GM23338 (cell line): ENCODE results near the gene CST11. TPM values are rescaled to one million over a fixed set of nuclear protein-coding genes. Genes with fewer than 3 reads are reported as not detected.

Source experiments
- ATAC-seq: fragments of 200-7000 bp; cut with Tn5 transposase; 3 replicates; pipeline ENCODE4 v1.9.1; 2020
- DNase-seq: peaks from one replicate; pipeline ENCODE4 v3.0.0-alpha.2; 2015; ENCODE audit warnings: low spot score
- H2AFZ ChIP-seq: fragments of 200-600 bp; sonication (generic); 2 replicates; pipeline ENCODE4 v1.8.0; 2016; ENCODE audit warnings: antibody characterized with exemption, mild to moderate bottlenecking, moderate library complexity
- H3F3A ChIP-seq: fragments of 200-600 bp; sonication (generic); replicated peaks from 2 replicates; pipeline ENCODE4 v1.8.0; 2017; ENCODE audit warnings: antibody characterized with exemption, mixed run types, low read depth
- H3K27ac ChIP-seq: fragments of 200-600 bp; sonication (generic); 2 replicates; pipeline ENCODE4 v1.6.1; 2016; ENCODE audit warnings: low read depth
- H3K27me3 ChIP-seq: fragments of 200-600 bp; sonication (generic); 2 replicates; pipeline ENCODE4 v1.8.0; 2016; ENCODE audit warnings: mild to moderate bottlenecking, mixed run types, moderate library complexity; ENCODE audit not compliant: insufficient read depth
- H3K36me3 ChIP-seq: fragments of 200-600 bp; sonication (generic); 2 replicates; pipeline ENCODE4 v1.8.0; 2016; ENCODE audit warnings: mild to moderate bottlenecking; ENCODE audit not compliant: insufficient read depth
- H3K4me1 ChIP-seq: fragments of 200-600 bp; sonication (generic); 2 replicates; pipeline ENCODE4 v1.8.0; 2016; ENCODE audit warnings: mild to moderate bottlenecking, moderate library complexity; ENCODE audit not compliant: insufficient read depth
- H3K4me2 ChIP-seq: fragments of 200-600 bp; sonication (generic); 2 replicates; pipeline ENCODE4 v1.7.1; 2017; ENCODE audit warnings: mixed run types
- H3K4me3 ChIP-seq: fragments of 200-600 bp; sonication (generic); 2 replicates; pipeline ENCODE4 v1.6.1; 2016; ENCODE audit warnings: mixed run types
- H3K79me2 ChIP-seq: fragments of 200-600 bp; sonication (generic); replicated peaks from 2 replicates; pipeline ENCODE4 v1.8.0; 2017; ENCODE audit warnings: mild to moderate bottlenecking; ENCODE audit not compliant: insufficient read depth
- H3K9me2 ChIP-seq: fragments of 200-600 bp; sonication (generic); 2 replicates; pipeline ENCODE4 v1.8.0; 2017; ENCODE audit not compliant: insufficient read depth
- H4K20me1 ChIP-seq: fragments of 200-600 bp; sonication (generic); replicated peaks from 2 replicates; pipeline ENCODE4 v1.8.0; 2017; ENCODE audit warnings: mild to moderate bottlenecking; ENCODE audit not compliant: insufficient read depth
- H3K27ac Mint-ChIP-seq: 2 replicates; pipeline ENCODE4 v1.8.0; 2020; ENCODE audit warnings: inconsistent platforms, mild to moderate bottlenecking, moderate library complexity, mixed read lengths
- H3K27me3 Mint-ChIP-seq: 3 replicates; pipeline ENCODE4 v1.8.0; 2022; ENCODE audit warnings: low read depth, mild to moderate bottlenecking, moderate library complexity, mixed read lengths, inconsistent platforms; ENCODE audit not compliant: insufficient read depth, poor library complexity
- H3K36me3 Mint-ChIP-seq: 3 replicates; pipeline ENCODE4 v1.8.0; 2021; ENCODE audit warnings: low read depth, mild to moderate bottlenecking, inconsistent platforms, moderate library complexity, mixed read lengths
- H3K4me1 Mint-ChIP-seq: 3 replicates; pipeline ENCODE4 v1.8.0; 2020; ENCODE audit warnings: mild to moderate bottlenecking, inconsistent platforms, mixed read lengths
- H3K4me3 Mint-ChIP-seq: 3 replicates; pipeline ENCODE4 v1.8.0; 2021; ENCODE audit warnings: moderate library complexity, mild to moderate bottlenecking, inconsistent platforms, mixed read lengths
- H3K9me3 Mint-ChIP-seq: 3 replicates; pipeline ENCODE4 v1.8.0; 2020; ENCODE audit warnings: moderate library complexity, mild to moderate bottlenecking, inconsistent platforms, mixed read lengths
- CREB1 ChIP-seq: fragments of 250-450 bp; sonication (Bioruptor Pico); IDR thresholded peaks from 2 replicates; pipeline ENCODE4 v1.5.0; 2020; ENCODE audit warnings: low read depth, mild to moderate bottlenecking, moderate library complexity
- CTCF ChIP-seq, 2 experiments: fragments of 200-600 bp in 1 of 2; sonication (generic) in 1 of 2; conservative IDR thresholded peaks; 2 replicates each; pipeline versions ENCODE4 v1.5.1 to v1.6.1; 2016 to 2017; ENCODE audit warnings: antibody characterized with exemption in 2 of 2, low read depth in 2 of 2, mild to moderate bottlenecking in 2 of 2, moderate library complexity in 1 of 2
- ETS1 ChIP-seq: IDR thresholded peaks from 2 replicates; pipeline ENCODE4 v1.6.1; 2016; ENCODE audit warnings: antibody characterized with exemption
- EZH2 ChIP-seq: fragments of 200-600 bp; sonication (generic); IDR thresholded peaks from one replicate; pipeline ENCODE4 v1.8.0; 2017; ENCODE audit warnings: antibody characterized with exemption, mild to moderate bottlenecking, low read depth; ENCODE audit not compliant: unreplicated experiment
- EZH2phosphoT487 ChIP-seq: fragments of 200-600 bp; sonication (generic); IDR thresholded peaks from one replicate; pipeline ENCODE4 v1.8.1; 2018; ENCODE audit warnings: antibody characterized with exemption; ENCODE audit not compliant: unreplicated experiment
- JUNB ChIP-seq: IDR thresholded peaks from one replicate; pipeline ENCODE4 v1.6.1; 2016; ENCODE audit warnings: antibody characterized with exemption; ENCODE audit not compliant: unreplicated experiment
- NANOG ChIP-seq: IDR thresholded peaks from 2 replicates; pipeline ENCODE4 v1.6.1; 2016; ENCODE audit warnings: antibody characterized with exemption, borderline replicate concordance
- POLR2AphosphoS5 ChIP-seq: IDR thresholded peaks from 2 replicates; pipeline ENCODE4 v1.6.1; 2016; ENCODE audit warnings: antibody characterized with exemption, low read depth
- REST ChIP-seq: IDR thresholded peaks from one replicate; pipeline ENCODE4 v1.6.1; 2018; ENCODE audit warnings: antibody characterized with exemption; ENCODE audit not compliant: unreplicated experiment
- STAT1 ChIP-seq: IDR thresholded peaks from one replicate; pipeline ENCODE4 v1.6.1; 2016; ENCODE audit warnings: antibody characterized with exemption; ENCODE audit not compliant: unreplicated experiment
- ZNF114 ChIP-seq: fragments of 250-450 bp; sonication (Bioruptor Pico); IDR thresholded peaks from 2 replicates; pipeline ENCODE4 v1.5.0; 2020; ENCODE audit warnings: mild to moderate bottlenecking, moderate library complexity
- ZNF331 ChIP-seq: fragments of 250-450 bp; sonication (Bioruptor Pico); IDR thresholded peaks from 2 replicates; pipeline ENCODE4 v1.5.0; 2020; ENCODE audit warnings: low read depth, mild to moderate bottlenecking, moderate library complexity
- ZNF462 ChIP-seq: fragments of 250-450 bp; sonication (Bioruptor Pico); IDR thresholded peaks from 2 replicates; pipeline ENCODE4 v1.5.0; 2020; ENCODE audit warnings: mild to moderate bottlenecking, moderate library complexity
- polyA plus RNA-seq: library from polyadenylated mRNA; unstranded; fragments of >200 nt; fragmentation: Nextera tagmentation; extraction: Ambion mirVana; gene quantifications from 2 replicates; pipeline ENCODE4 v1.2.1, GENCODE V29; 2016
- total RNA-seq: library from RNA; depleted of rRNA; stranded (reverse); fragments of >200 nt; shearing (Covaris generic); gene quantifications from 2 replicates; pipeline ENCODE4 v1.2.3, GENCODE V29; 2014

Gene CST11
- total and polyA plus RNA-seq, 2 experiments from 2014 or later = not detected

GRCh38 chr20:23484081-23484480, 31.4 kb upstream of the CST11 start:
- Histone ChIP-seq H3K4me3 (no peak overlapping the region), H3F3A (no peaks in the 10 kb centered on the region), H3K79me2 (no peaks in the 10 kb centered on the region), H3K27me3 (no peaks in the 10 kb centered on the region), H3K4me2 (peak overlapping the region; percentile 48; the same call in 1 of the 2 replicates), H3K9me2 (peaks cover 9% of the 10 kb centered on the region; the same call in 1 of the 2 replicates), H4K20me1 (no peaks in the 10 kb centered on the region), H3K36me3 (no peaks in the 10 kb centered on the region), H2AFZ (peak overlapping the region; percentile 75; the same call in 1 of the 2 replicates), H3K27ac (no peak overlapping the region), H3K4me1 (peaks cover 4% of the 10 kb centered on the region; the same call in 1 of the 2 replicates)
- no peak overlapping the region for H3K27ac Mint-ChIP-seq
- 0 out of 3 replicates have a peak, but pooled peaks cover under 1% of the 10 kb centered on the region for H3K9me3 Mint-ChIP-seq
- no peak for DNase-seq
- no peak overlapping the region for H3K4me3 Mint-ChIP-seq
- peaks cover 14% of the 10 kb centered on the region for H3K4me1 Mint-ChIP-seq
- ATAC-seq = no peak
- no peaks in the 10 kb centered on the region for H3K36me3 Mint-ChIP-seq
- H3K27me3 Mint-ChIP-seq = peaks cover 6% of the 10 kb centered on the region
- TF ChIP-seq REST (no peak), JUNB (no peak), CREB1 (no peak), ZNF331 (no peak), CTCF (conservative IDR thresholded peaks at IDR 0.05; ENCODE audit: low read depth in 2 of 2) (no peak), ZNF114 (CRISPR knock-in tag) (no peak), POLR2AphosphoS5 (no peak), STAT1 (no peak), EZH2 (no peak), NANOG (no peak), ETS1 (no peak), EZH2phosphoT487 (no peak), ZNF462 (CRISPR knock-in tag) (no peak)
